ENCODE data around the gene ACTR1A.
"Not testable (repeated sequence)": the region's sequence is repeated elsewhere in the genome, so short reads cannot be mapped to it uniquely, and the experiment has no call there.

The ACTR1A gene

GRCh38 chr10:102480396-102480795 is 22.1 kb downstream of the ACTR1A start:
- DNase-seq, result no peak

- DNase-seq, result no peak
Observed at GRCh38 chr10:102479651-102480050, 22.9 kb downstream of the ACTR1A start.

DNA sequence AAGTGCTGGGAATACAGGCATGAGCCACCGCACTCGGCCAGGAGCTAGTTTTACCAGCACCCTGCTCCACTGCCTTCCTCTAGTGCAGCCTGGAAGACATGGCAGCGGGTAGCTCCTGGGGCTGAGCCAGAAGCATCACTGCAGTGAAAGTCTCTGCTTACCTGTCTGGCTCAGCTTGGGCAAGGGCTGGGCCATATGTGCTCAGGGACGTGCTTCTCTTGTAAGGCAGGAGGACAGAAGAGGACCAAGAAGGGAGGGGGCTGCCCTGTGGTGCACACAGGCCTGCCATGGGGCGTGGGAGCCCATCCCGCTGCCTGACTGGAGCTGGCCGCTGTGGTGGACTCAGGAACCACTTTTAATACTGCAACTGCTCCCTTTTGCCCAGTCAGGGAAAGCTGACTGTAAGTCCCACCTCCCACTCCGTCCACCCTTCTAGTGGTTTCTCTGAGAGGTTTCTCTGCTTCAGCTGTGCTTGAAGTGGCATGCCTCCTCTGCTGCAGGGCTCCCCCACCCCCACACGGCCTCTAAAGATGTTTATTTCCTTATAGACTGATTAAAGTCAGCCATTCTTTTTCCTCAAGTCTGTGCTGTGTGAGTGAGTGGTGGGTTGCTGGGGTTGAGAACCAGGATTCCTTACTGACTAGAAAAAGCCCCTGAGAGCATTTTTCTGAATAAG is 25.9 kb downstream of the ACTR1A start:
- DNase-seq, result no peak

DNA sequence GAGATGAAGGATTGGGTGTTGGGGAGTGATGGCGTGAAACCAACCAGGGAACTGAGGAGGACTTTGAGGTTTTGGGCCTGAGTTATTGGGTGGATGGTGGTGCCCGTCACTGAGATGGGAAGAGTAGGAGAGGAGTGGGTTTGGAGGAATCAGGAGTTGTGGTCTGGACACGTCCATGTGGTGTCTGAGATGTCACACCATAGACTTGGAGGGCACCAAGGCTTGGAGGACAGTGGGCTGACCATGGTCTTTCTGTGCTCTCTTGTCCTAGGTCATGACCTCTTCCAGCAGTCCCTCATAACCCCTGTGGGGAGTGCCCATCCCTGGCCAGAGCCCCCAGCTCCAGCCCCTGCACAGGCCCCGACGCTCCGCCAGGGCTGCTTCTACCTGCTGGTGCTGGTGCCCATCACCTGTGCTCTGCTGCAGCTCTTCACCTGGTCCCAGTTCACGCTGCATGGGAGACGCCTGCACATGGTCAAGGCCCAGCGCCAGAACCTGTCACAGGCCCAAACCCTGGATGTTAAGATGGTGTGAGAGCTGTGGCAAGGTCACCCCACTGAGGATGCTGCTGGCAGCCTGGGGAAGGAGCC is 27.0 kb downstream of the ACTR1A start:
- no peak for DNase-seq

- DNase-seq, result peak; percentile 26
Observed at GRCh38 chr10:102473445-102474331, 28.8 kb downstream of the ACTR1A start.

- DNase-seq, result no peak
Observed at GRCh38 chr10:102470579-102471546, 31.6 kb downstream of the ACTR1A start.

GRCh38 chr10:102468683-102469082 is 33.8 kb downstream of the ACTR1A start:
- no peak for DNase-seq

DNA sequence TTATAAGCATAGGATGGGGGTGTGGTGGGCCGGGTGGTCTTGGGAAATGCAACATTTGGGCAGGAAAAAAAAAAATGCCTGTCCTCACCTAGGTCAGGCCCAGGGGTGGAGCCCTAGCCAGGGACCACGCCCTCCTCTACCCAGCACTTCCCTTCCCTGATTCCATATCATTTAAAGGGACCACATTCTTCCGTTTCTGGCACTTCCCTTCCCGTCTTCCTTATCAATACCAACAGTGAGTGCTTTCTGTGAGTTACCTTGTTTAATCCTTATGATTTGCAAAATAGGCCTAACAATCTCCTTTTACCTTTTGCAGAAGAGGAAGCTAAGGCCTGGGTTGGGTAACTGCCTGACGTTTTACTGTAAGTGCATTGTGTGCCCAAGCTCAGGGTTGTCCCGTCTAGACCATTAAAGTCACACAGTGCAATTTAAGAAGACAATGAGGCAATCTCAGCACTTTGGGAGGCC is 34.5 kb downstream of the ACTR1A start:
- no peak for DNase-seq

DNA sequence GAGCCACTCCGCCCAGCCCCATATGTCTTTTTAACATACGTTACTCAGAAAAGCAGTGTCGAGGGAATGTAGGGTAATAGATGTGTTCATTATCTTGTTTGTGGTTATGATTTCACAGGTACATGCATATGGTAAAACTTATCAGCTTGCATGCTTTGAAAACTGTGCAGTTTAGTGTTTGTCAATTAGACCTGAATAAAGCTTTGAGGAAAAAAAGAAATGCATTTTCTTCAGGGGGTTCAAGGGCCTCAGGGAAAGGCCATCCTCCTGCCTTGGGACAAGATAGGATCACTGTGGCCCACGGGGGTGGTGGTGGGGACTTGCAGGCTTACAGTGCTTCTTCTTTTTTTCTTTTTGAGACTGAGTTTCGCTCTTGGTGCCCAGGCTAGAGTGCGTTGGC is 35.2 kb downstream of the ACTR1A start:
- DNase-seq, result no peak

DNA sequence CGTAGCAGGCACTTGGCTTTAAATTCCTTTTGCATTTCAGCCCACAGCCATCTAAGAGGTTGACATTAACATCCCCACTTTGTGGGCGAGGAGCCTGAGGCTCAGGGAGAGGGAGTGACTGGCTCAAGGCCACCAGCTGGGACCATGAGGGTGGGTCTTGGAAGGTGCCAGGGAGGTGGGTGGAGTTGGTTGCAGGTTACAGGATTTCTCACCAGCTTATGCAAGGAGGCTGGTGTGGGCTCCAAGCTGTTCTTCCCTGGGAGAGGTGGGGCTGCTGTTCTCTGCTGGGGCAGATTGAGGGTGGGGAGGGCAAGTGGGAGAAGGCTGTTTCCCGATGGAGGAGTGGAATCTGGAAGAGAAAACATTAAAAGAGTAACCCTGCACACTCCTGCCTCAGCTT is 37.0 kb downstream of the ACTR1A start:
- DNase-seq, result no peak

DNA sequence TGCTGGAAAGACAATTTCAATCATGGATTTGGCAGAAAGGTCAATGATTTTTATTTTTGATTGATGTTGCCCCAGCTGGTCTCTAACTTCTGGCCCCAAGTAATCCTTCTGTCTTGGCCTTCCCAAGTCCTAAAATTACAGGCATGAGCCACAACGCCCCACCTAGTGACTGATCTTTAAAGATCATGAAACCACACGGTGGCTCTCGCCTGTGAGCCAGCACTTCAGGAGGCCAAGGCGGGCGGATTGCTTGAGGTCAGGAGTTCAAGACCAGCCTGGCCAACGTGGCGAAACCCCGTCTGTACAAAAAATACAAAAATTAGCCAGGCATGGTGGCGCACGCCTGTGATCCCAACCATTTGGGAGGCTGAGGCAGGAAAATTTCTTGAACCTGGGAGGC is 38.5 kb downstream of the ACTR1A start:
- DNase-seq, result no peak

GRCh38 chr10:102462512-102463054 is 39.9 kb downstream of the ACTR1A start:
- no peak for DNase-seq

DNA sequence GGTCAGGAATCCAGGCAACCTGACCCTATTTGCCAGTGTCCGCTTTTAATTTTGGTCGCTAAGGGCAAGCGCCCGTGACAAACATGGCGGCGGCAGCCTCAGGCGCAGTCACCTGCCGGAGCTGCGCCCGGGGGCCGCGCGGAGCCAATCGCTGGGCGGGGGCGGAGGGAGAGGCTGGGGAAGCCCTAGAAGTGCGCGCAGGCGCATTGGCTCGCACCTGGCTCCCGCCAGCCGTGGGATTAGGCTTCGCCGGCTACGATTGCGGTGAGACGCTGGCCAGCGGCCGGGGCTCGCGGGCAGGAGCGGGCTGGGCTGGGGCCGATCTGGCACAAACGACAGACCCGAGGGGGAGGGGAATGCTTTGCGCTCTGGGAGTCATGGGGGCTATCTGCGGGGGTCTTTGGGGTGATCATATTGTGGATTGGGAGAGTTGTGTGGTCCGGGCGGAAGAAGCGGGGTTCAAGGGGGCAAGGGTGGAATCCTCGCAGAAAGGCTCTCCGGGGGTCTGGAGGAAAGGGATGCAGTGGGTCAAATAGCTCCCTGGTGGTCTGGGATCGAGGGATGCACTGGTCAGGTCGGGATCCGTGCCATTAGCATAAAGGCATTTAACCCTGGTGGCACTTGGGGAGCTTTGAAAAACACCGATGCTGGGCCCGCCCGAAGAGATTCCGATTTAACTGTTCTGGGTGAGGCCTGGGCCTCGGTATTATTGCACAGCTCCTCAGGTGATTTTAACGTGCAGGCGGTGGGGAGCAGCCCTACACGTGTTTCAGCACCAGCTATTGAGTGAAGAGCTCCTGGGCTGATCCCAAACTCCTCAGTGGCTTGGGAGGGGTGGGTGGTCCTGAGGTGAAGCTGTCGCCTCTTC is 41.1 kb downstream of the ACTR1A start:
- peak; percentile 94 for DNase-seq

DNA sequence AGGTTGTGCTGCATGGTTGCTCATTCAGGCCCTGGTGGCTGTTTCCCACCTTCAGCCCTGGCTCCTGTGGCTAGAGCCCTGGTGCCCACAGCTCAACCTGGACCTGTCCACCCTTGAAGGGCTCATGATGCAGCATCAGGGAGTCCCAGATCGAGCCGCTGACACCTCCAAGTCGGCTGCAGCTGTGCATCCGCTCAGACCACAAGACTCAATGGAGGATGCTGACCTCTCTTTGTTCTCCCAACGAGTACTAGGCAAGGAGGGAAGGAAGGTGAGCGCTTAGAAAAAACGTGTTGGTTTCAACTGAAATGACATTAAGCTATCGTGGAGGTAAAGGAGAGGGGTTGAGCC is 41.7 kb downstream of the ACTR1A start:
- no peak for DNase-seq

DNA sequence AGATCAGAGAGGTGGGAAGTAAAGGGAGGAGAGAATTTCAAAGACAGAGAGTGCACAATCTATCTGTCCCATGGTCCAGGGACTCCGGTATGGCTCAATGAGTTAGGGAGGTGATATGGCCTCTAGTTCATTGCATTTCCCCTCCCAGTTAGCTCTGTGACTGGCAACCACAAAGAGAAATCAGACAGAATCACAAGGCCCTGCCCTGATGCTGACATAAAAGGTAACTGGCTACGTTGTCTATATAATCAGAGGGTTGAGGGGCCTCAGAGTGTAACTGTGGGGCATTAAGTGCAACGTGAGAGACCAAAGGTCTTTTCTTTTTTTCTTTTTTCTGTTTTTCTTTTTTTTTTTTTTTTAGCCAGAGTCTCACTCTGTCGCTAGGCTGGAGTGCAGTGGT is 43.9 kb downstream of the ACTR1A start:
- no peak for DNase-seq

DNA sequence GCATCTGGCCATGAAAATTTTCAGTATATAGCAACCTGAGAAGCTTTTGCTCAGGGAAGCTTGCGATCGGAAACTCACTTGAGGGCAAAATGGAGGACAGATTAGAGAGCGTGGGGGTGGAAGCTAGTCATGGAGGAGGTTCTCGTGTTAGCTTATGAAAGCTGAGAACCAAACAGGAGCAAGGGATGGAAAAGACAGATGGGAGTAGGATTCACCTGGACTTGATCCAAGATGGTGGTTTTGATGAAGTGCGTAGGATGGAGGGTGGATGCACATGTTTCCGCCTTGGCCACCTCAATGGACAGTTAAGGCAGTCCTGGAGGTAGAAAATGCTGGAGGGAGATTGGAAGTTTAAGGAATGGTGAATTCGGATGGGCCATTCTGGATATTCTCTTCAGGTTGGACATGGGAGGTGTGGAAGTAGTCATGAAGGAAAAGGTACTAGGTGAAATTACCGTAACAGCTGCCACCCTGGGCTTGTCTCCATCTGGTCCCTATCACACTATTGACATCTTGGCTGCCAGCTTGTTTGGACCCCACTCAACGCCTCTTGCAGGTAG is 44.8 kb downstream of the ACTR1A start:
- no peak for DNase-seq

DNA sequence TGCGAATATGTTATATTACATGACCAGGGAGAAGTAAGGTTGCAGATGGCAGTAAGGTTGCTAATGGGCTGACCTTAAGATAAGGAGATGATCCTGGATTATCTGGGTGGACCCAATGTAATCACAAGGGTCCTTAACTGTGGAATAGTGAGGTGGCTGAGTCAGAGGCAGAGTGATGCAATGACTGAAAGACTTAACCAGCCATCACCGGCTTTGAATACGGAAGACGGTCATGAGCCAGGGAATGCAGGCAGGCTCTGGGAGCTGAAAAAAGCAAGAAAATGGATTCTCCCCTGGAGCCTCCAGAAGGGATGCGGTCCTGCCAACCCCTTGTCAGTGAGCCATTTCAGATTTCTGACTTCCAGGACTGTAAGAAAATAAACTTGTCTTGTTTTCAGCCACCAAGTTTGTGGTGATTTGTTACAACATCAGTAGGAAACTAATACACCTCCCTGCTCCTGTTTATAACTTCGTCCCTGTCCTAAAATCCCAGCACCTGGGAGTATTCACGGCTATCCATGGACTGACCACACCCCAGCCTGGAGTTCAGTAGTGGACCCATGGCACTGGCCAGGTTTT is 46.5 kb downstream of the ACTR1A start:
- no peak for DNase-seq

GRCh38 chr10:102454662-102455487 is 47.6 kb downstream of the ACTR1A start:
- DNase-seq, result not testable (repeated sequence)

DNA sequence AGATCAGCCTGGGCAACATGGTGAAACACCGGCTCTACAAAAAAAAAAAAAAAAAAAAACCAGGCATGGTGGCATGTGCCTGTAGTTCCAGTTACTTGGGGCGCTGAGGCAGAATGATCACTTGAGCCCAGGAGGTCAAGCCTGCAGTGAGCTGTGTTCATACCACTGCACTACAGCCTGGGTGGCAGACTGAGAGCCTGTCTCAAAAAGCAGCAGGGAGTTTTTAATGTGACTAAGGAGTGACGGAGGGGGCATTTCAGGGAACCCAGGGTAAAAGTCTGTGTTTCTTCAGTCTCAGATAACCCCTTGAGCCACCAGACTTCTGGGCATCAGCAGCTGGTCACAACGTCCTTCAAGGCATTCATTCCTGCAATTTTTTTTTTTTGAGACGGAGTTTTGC is 49.0 kb downstream of the ACTR1A start:
- no peak for DNase-seq

Measured in CD4-positive, alpha-beta T cell treated with Interleukin-12 subunit alpha and Interleukin-12 subunit beta, for 1 hour (primary cell).